ENCODE data around the gene SNX20. TPM values are rescaled to one million over a fixed set of nuclear protein-coding genes. Genes with fewer than 3 reads are reported as not detected.

SNX20 gene
- total RNA-seq, 2 donors from 2014 or later, result 1.2 to 2.0 TPM

- DNase-seq, result no peak
- intact Hi-C loops (cut with DNase I), result loop anchor here in 1 of 2 donors (10.0 kb wide), 1 partner anchor 452 kb away; no protein-coding TSS in a partner anchor
- peak in 1 of 2 donors; percentile 12 for ATAC-seq
These were observed 14.2 kb downstream of the SNX20 start for GRCh38 chr16:50666658-50667496.

- DNase-seq (peak; percentile 80), ATAC-seq (peak; percentile 87 to 88)
- intact Hi-C loops (cut with DNase I), result loop anchor here (1.0 to 10.0 kb wide), 2 partner anchors 293 to 451 kb away; no protein-coding TSS in a partner anchor
These were observed 15.8 kb downstream of the SNX20 start for GRCh38 chr16:50665128-50665878.

GRCh38 chr16:50664270-50664669 lies 16.8 kb downstream of the SNX20 start:
- ATAC-seq (no peak), DNase-seq (no peak)
- intact Hi-C loops (cut with DNase I), result loop anchor here in 1 of 2 donors (10.0 kb wide), 1 partner anchor 449 kb away; no protein-coding TSS in a partner anchor

- intact Hi-C loops (cut with DNase I), result loop anchor here in 1 of 2 donors (10.0 kb wide), 1 partner anchor 448 kb away; no protein-coding TSS in a partner anchor
- DNase-seq (no peak), ATAC-seq (no peak)
These were observed 18.7 kb downstream of the SNX20 start for GRCh38 chr16:50662306-50662940.

GRCh38 chr16:50659806-50660205 lies 21.3 kb downstream of the SNX20 start:
- no peak for ATAC-seq
- no peak for DNase-seq
- intact Hi-C loops (cut with DNase I), result loop anchor here in 1 of 2 donors (10.0 kb wide), 1 partner anchor 445 kb away; no protein-coding TSS in a partner anchor

GRCh38 chr16:50657241-50657640 lies 23.9 kb downstream of the SNX20 start:
- ATAC-seq (peak; percentile 21 to 67), DNase-seq (peak; percentile 39)
- intact Hi-C loops (cut with DNase I), result no loop called here

- no peak for DNase-seq
- no peak for ATAC-seq
- intact Hi-C loops (cut with DNase I), result no loop called here
These were observed 25.5 kb downstream of the SNX20 start for GRCh38 chr16:50655558-50656055.

- intact Hi-C loops (cut with DNase I), result no loop called here
- DNase-seq, result no peak
- ATAC-seq, result no peak
These were observed 27.2 kb downstream of the SNX20 start for GRCh38 chr16:50653633-50654519.

- ATAC-seq (no peak), DNase-seq (no peak)
- intact Hi-C loops (cut with DNase I), result no loop called here
These were observed 28.2 kb downstream of the SNX20 start for GRCh38 chr16:50652836-50653425.

- intact Hi-C loops (cut with DNase I), result no loop called here
- DNase-seq (no peak), ATAC-seq (no peak)
These were observed 29.2 kb downstream of the SNX20 start for GRCh38 chr16:50651835-50652438.

- DNase-seq (no peak), ATAC-seq (no peak)
- intact Hi-C loops (cut with DNase I), result loop anchor here in 1 of 2 donors (10.0 kb wide), 1 partner anchor 272 kb away; no protein-coding TSS in a partner anchor
These were observed 34.8 kb downstream of the SNX20 start for GRCh38 chr16:50646345-50646744.

- intact Hi-C loops (cut with DNase I), result loop anchor here in 1 of 2 donors (10.0 kb wide), 1 partner anchor 271 kb away; no protein-coding TSS in a partner anchor
- DNase-seq, result no peak
These were observed 35.4 kb downstream of the SNX20 start for GRCh38 chr16:50645563-50646220.

GRCh38 chr16:50644729-50645128 lies 36.4 kb downstream of the SNX20 start:
- intact Hi-C loops (cut with DNase I), result loop anchor here in 1 of 2 donors (10.0 kb wide), 1 partner anchor 270 kb away; no protein-coding TSS in a partner anchor
- ATAC-seq, result peak; percentile 72 to 74
- no peak for DNase-seq

More at GRCh38 chr16:50645563-50646220, 35.4 kb downstream of the SNX20 start:
- no peak for ATAC-seq

GRCh38 chr16:50644245-50644644 lies 36.9 kb downstream of the SNX20 start:
- intact Hi-C loops (cut with DNase I), result loop anchor here in 1 of 2 donors (10.0 kb wide), 1 partner anchor 269 kb away; no protein-coding TSS in a partner anchor
- ATAC-seq, result no peak
- DNase-seq, result no peak

- ATAC-seq (no peak), DNase-seq (no peak)
- intact Hi-C loops (cut with DNase I), result loop anchor here in 1 of 2 donors (10.0 kb wide), 1 partner anchor 268 kb away; no protein-coding TSS in a partner anchor
These were observed 37.9 kb downstream of the SNX20 start for GRCh38 chr16:50643192-50643591.

- intact Hi-C loops (cut with DNase I), result loop anchor here in 1 of 2 donors (10.0 kb wide), 1 partner anchor 268 kb away; no protein-coding TSS in a partner anchor
- DNase-seq, result no peak
- no peak for ATAC-seq
These were observed 38.8 kb downstream of the SNX20 start for GRCh38 chr16:50642349-50642748.
